Nephron progenitor cell (in vitro differentiated cells): ENCODE measurements around the gene FAM43B.

Source experiments
- DNase-seq: peaks from one replicate; pipeline ENCODE4 v3.0.0; 2021
- H3K27ac Mint-ChIP-seq: 2 replicates; pipeline ENCODE4 v1.8.0; 2021; ENCODE audit warnings: mild to moderate bottlenecking, moderate library complexity, mixed read lengths
- H3K27me3 Mint-ChIP-seq: 2 replicates; pipeline ENCODE4 v1.8.0; 2021; ENCODE audit warnings: mild to moderate bottlenecking, low read depth, mixed read lengths; ENCODE audit not compliant: poor library complexity
- H3K36me3 Mint-ChIP-seq: 2 replicates; pipeline ENCODE4 v1.8.0; 2021; ENCODE audit warnings: low read depth, mixed read lengths
- H3K4me1 Mint-ChIP-seq: 2 replicates; pipeline ENCODE4 v1.8.0; 2021; ENCODE audit warnings: mixed read lengths
- H3K4me3 Mint-ChIP-seq: 2 replicates; pipeline ENCODE4 v1.8.0; 2021; ENCODE audit warnings: mild to moderate bottlenecking, moderate library complexity, mixed read lengths
- H3K9me3 Mint-ChIP-seq: 2 replicates; pipeline ENCODE4 v1.8.0; 2021; ENCODE audit warnings: mild to moderate bottlenecking, moderate library complexity, mixed read lengths
- TF ChIP-seq, protein P1 (sequence below): fragments of 200-600 bp; sonication (generic); IDR thresholded peaks from 2 replicates; pipeline ENCODE4 v1.5.0; 2021; ENCODE audit warnings: antibody characterized with exemption

Gene FAM43B

DNA sequence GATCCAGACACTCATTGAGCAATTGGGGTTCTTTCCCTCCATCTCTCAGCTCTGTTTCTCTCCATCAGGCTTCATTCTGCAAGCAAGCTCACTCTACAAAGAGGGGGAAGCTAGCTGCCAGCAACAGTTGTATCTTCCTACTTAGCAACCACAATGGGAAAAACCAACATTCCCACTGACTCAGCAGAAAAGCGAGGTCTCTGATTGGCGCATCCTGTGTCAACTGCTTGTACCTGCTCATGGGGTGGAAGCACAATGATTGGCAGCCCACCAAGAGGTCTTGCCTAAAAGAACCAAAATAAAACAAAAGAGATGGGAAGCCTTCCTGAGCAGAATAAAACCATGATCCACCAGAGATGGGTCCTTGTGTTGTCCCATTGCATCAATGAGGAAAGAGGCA lies 32.5 kb downstream of the FAM43B start:
- Mint-ChIP-seq H3K36me3 (no peaks in the 10 kb centered on the region), H3K9me3 (no peaks in the 10 kb centered on the region), H3K4me3 (no peak overlapping the region), H3K27me3 (peaks cover 26% of the 10 kb centered on the region), H3K27ac (no peak overlapping the region), H3K4me1 (peaks cover 19% of the 10 kb centered on the region)
- TF ChIP-seq, protein P1, sequence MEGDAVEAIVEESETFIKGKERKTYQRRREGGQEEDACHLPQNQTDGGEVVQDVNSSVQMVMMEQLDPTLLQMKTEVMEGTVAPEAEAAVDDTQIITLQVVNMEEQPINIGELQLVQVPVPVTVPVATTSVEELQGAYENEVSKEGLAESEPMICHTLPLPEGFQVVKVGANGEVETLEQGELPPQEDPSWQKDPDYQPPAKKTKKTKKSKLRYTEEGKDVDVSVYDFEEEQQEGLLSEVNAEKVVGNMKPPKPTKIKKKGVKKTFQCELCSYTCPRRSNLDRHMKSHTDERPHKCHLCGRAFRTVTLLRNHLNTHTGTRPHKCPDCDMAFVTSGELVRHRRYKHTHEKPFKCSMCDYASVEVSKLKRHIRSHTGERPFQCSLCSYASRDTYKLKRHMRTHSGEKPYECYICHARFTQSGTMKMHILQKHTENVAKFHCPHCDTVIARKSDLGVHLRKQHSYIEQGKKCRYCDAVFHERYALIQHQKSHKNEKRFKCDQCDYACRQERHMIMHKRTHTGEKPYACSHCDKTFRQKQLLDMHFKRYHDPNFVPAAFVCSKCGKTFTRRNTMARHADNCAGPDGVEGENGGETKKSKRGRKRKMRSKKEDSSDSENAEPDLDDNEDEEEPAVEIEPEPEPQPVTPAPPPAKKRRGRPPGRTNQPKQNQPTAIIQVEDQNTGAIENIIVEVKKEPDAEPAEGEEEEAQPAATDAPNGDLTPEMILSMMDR = no peak
- no peak for DNase-seq

- TF ChIP-seq, protein P1 = no peak
- Mint-ChIP-seq H3K36me3 (no peaks in the 10 kb centered on the region), H3K27ac (no peak overlapping the region), H3K27me3 (peaks cover 22% of the 10 kb centered on the region), H3K9me3 (no peaks in the 10 kb centered on the region), H3K4me3 (no peak overlapping the region), H3K4me1 (peaks cover 30% of the 10 kb centered on the region)
- DNase-seq = no peak
Observed at GRCh38 chr1:20586953-20587660, 34.7 kb downstream of the FAM43B start.

DNA sequence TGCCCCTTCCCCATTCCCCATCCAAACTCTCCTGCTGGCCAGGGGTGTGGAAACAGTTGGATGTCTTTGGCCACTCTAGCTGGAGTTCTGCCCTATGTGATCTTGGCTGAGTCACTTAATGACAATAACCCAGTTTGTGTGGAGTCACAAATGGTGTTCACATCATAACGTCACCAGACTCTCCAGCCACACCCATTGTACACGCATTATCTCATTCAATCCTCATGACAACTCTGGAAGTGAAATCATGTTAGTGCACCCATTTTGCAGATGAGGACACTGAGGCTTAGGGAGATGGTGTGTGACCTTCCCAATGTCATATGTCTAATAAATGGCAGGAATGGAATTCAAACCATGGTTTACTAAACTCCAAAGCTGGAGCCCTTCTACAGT lies 35.3 kb downstream of the FAM43B start:
- Mint-ChIP-seq H3K36me3 (no peaks in the 10 kb centered on the region), H3K4me1 (peaks cover 30% of the 10 kb centered on the region), H3K9me3 (no peaks in the 10 kb centered on the region), H3K27ac (no peak overlapping the region), H3K27me3 (peaks cover 24% of the 10 kb centered on the region), H3K4me3 (no peak overlapping the region)
- no peak for DNase-seq
- TF ChIP-seq, protein P1 = no peak

- Mint-ChIP-seq H3K36me3 (no peaks in the 10 kb centered on the region), H3K27me3 (peaks cover 29% of the 10 kb centered on the region), H3K9me3 (no peaks in the 10 kb centered on the region), H3K27ac (peak within 1 kb of the TSS; percentile 63), H3K4me3 (peak within 1 kb of the TSS; percentile 43), H3K4me1 (peaks cover 30% of the 10 kb centered on the region)
- DNase-seq = no peak
- TF ChIP-seq, protein P1 = no peak
Observed at GRCh38 chr1:20588634-20589225, 36.4 kb downstream of the FAM43B start, which contains the start of gene CDA. CDA (plus strand) TSS chr1:20589097; CDS start chr1:20589130, 33 bp downstream.

DNA sequence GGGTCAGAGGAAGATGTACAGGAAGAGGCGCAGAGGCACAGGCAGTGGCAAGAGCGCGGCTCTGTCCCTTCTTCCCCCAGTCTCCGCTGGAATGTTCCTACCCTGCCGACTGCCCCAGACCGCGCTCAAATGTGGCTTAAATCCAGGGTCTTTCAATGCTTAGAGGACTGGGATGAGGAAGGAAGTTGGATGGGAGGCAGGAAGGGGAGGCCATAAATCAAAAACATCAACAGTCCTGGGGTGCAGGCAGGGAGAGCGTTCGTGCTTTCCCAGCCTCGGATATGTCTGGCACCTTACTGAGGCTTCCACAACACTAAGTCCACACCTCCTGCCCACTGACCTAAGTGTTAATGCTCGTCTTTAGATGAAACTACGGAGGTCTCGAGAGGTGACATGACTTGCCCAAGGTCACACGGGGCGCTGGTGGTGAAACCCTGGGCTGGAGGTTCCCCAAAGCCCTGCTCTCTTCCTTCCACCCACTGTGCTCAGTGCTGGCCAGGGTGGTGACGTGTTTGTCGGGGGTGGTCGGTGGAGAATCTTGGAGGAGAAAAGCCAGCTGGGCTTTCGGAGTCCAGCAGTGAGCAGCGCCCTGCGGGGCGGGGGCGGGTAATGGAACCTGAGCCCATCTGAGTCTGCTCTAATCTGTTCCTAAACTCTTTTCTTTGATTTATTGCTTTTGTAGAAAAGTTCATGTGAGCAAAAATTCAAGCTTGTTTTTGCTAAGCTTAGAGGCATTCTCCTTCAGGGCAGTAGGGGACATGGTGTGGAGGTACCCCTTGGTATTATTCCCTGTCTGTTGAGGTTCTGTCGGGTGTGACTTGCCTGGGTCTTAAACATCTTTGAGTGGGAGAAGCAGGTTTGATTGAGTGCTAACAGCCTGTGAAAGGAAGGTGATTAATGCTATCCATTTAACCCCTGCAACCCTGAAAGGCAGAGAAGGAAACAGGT lies 37.2 kb downstream of the FAM43B start:
- H3K4me1 Mint-ChIP-seq = peaks cover 36% of the 10 kb centered on the region
- H3K27me3 Mint-ChIP-seq = peaks cover 29% of the 10 kb centered on the region
- TF ChIP-seq, protein P1 = no peak
- peak overlapping the region; percentile 43 for H3K4me3 Mint-ChIP-seq
- peak overlapping the region; percentile 63 for H3K27ac Mint-ChIP-seq
- no peaks in the 10 kb centered on the region for H3K9me3 Mint-ChIP-seq
- peak; percentile 53 for DNase-seq
- no peaks in the 10 kb centered on the region for H3K36me3 Mint-ChIP-seq
